IMR-90 (cell line): ENCODE measurements around the gene LPAR5. TPM values are rescaled to one million over a fixed set of nuclear protein-coding genes. Genes with fewer than 3 reads are reported as not detected.
A peak's percentile ranks its signal among the peaks of the same experiment; 100 is the strongest.

ENCODE experiments used
- ATAC-seq: fragments of 200-7000 bp; cut with Tn5 transposase; 2 replicates; pipeline ENCODE4 v1.9.1; 2020; ENCODE audit warnings: low read depth, mild to moderate bottlenecking, moderate library complexity
- BruUV-seq: library from RNA; stranded (reverse); fragments of 400-500 nt; replicated peaks from 2 replicates; lab custom pipeline; 2021; lab: Mats Ljungman, UMichigan
- CTCF ChIA-PET: fragments of 300-600 bp; formaldehyde crosslinking; extraction: SDS; loops from one replicate; lab custom pipeline; 2021; ENCODE audit warnings: antibody characterized with exemption; lab: Yijun Ruan, JAX
- POLR2A ChIA-PET: fragments of 300-600 bp; sonication (Branson Sonifier 250); formaldehyde crosslinking; loops from one replicate; lab custom pipeline; 2022; ENCODE audit warnings: antibody characterized with exemption; ENCODE audit not compliant: unreplicated experiment; lab: Charles Lee
- DNase-seq: peaks from one replicate; pipeline ENCODE4 v3.0.0; 2013
- H2AFZ ChIP-seq: replicated peaks from 2 replicates; pipeline ENCODE3; 2013; ENCODE audit warnings: low read length, mild to moderate bottlenecking; ENCODE audit not compliant: poor library complexity
- H2AK5ac ChIP-seq: 2 replicates; pipeline ENCODE4 v1.6.1; 2013; ENCODE audit warnings: low read depth, low read length, inconsistent platforms
- H2AK9ac ChIP-seq: replicated peaks from 2 replicates; pipeline ENCODE3; 2013; ENCODE audit warnings: mild to moderate bottlenecking, low read depth, low read length, moderate library complexity; ENCODE audit not compliant: poor library complexity
- H2BK120ac ChIP-seq: 2 replicates; pipeline ENCODE4 v1.6.1; 2013; ENCODE audit warnings: low read depth, low read length, inconsistent platforms
- H2BK15ac ChIP-seq: 3 replicates; pipeline ENCODE4 v1.6.1; 2013; ENCODE audit warnings: low read depth, low read length, inconsistent platforms
- H2BK20ac ChIP-seq: 2 replicates; pipeline ENCODE4 v1.6.1; 2013; ENCODE audit warnings: low read depth, mild to moderate bottlenecking, inconsistent platforms, low read length, moderate library complexity
- H2BK5ac ChIP-seq: 2 replicates; pipeline ENCODE4 v1.6.1; 2013; ENCODE audit warnings: mild to moderate bottlenecking, low read depth, low read length, inconsistent platforms; ENCODE audit not compliant: poor library complexity, severe bottlenecking
- H3K14ac ChIP-seq: replicated peaks from 2 replicates; pipeline ENCODE4 v1.6.1; 2013; ENCODE audit warnings: low read depth, low read length, inconsistent platforms
- H3K18ac ChIP-seq: 2 replicates; pipeline ENCODE4 v1.6.1; 2013; ENCODE audit warnings: low read depth, low read length, control low read depth
- H3K23ac ChIP-seq: 2 replicates; pipeline ENCODE4 v1.6.1; 2013; ENCODE audit warnings: low read depth, low read length, inconsistent platforms
- H3K27ac ChIP-seq: 2 replicates; pipeline ENCODE4 v1.5.1; 2013; ENCODE audit warnings: mild to moderate bottlenecking, control low read depth, low read length; ENCODE audit not compliant: insufficient read depth
- H3K27me3 ChIP-seq: 2 replicates; pipeline ENCODE4 v1.6.1; 2013; ENCODE audit warnings: low read length; ENCODE audit not compliant: control insufficient read depth, insufficient read depth
- H3K36me3 ChIP-seq: 2 replicates; pipeline ENCODE4 v1.6.1; 2013; ENCODE audit warnings: low read length, mixed read lengths; ENCODE audit not compliant: control insufficient read depth, insufficient read depth
- H3K4ac ChIP-seq: 2 replicates; pipeline ENCODE4 v1.6.1; 2013; ENCODE audit warnings: low read depth, low read length, inconsistent platforms
- H3K4me1 ChIP-seq: 2 replicates; pipeline ENCODE4 v1.6.1; 2013; ENCODE audit warnings: low read length, mixed read lengths; ENCODE audit not compliant: control insufficient read depth, insufficient read depth
- H3K4me2 ChIP-seq: 2 replicates; pipeline ENCODE4 v1.6.1; 2013; ENCODE audit warnings: low read depth, mild to moderate bottlenecking, control low read depth, low read length, moderate library complexity
- H3K4me3 ChIP-seq: 2 replicates; pipeline ENCODE4 v1.5.1; 2013; ENCODE audit warnings: low read depth, mild to moderate bottlenecking, control low read depth, low read length, moderate library complexity; ENCODE audit not compliant: insufficient read depth
- H3K56ac ChIP-seq: 2 replicates; pipeline ENCODE4 v1.6.1; 2013; ENCODE audit warnings: low read length, inconsistent platforms; ENCODE audit not compliant: insufficient read depth; ENCODE audit errors: extremely low read depth
- H3K79me1 ChIP-seq, 2 experiments: 2 replicates each; pipeline ENCODE4 v1.6.1; 2013; ENCODE audit warnings: low read length in 2 of 2, inconsistent platforms in 1 of 2, low read depth in 1 of 2
- H3K9ac ChIP-seq: 2 replicates; pipeline ENCODE4 v1.6.1; 2013; ENCODE audit warnings: low read depth, low read length, control low read depth
- H3K9me1 ChIP-seq: 2 replicates; pipeline ENCODE4 v1.6.1; 2013; ENCODE audit warnings: low read length, inconsistent platforms; ENCODE audit not compliant: insufficient read depth
- H3K9me3 ChIP-seq: 2 replicates; pipeline ENCODE4 v1.6.1; 2013; ENCODE audit warnings: low read length; ENCODE audit not compliant: control insufficient read depth, insufficient read depth
- H4K20me1 ChIP-seq: 2 replicates; pipeline ENCODE4 v1.6.1; 2013; ENCODE audit warnings: low read length, inconsistent platforms; ENCODE audit not compliant: insufficient read depth
- H4K5ac ChIP-seq: 2 replicates; pipeline ENCODE4 v1.6.1; 2013; ENCODE audit warnings: mild to moderate bottlenecking, low read depth, low read length, control low read depth
- H4K8ac ChIP-seq, 2 experiments: 2 replicates each; pipeline ENCODE4 v1.6.1; 2013; ENCODE audit warnings: low read depth in 2 of 2, low read length in 2 of 2, control low read depth in 1 of 2, inconsistent platforms in 1 of 2
- H4K91ac ChIP-seq: 2 replicates; pipeline ENCODE4 v1.6.1; 2013; ENCODE audit warnings: low read depth, low read length, inconsistent platforms; ENCODE audit not compliant: insufficient read depth
- BHLHE40 ChIP-seq: fragments of 150-350 bp; IDR thresholded peaks from 2 replicates; pipeline ENCODE4 v1.6.1; 2016; ENCODE audit warnings: mild to moderate bottlenecking, low read depth, low read length
- WGBS, 2 experiments: methylation state at CpG; one replicate each; pipeline versions ENCODE4 v1.1.5 to v1.1.7; 2013; ENCODE audit warnings: missing lambda C conversion rate in 2 of 2; ENCODE audit not compliant: insufficient read length in 1 of 2; ENCODE audit errors: extremely low coverage in 2 of 2; 5-methylcytosine and 5-hydroxymethylcytosine counted together
- dilution Hi-C: fragments of 300-500 bp; cut with HindIII; formaldehyde crosslinking; loops from one replicate; pipeline ENCODE4 v1.14.3; 2018; ENCODE audit warnings: low sequenced_read_pairs; ENCODE audit not compliant: unreplicated experiment
- in situ Hi-C: fragments of 300-500 bp; cut with MboI; formaldehyde crosslinking; loops from 3 replicates; pipeline ENCODE4 v1.14.3; 2019; ENCODE audit warnings: low sequenced_read_pairs, inconsistent platforms, mixed read lengths
- intact Hi-C: fragments of 100-400 bp; cut with micrococcal nuclease; formaldehyde crosslinking; loops from 2 replicates; pipeline ENCODE4 v1.10.0; 2022
- polyA plus RNA-seq, 3 experiments: library from polyadenylated mRNA; depleted of rRNA; stranded (reverse); fragments of >200 nt; gene quantifications; 2 replicates each; pipeline ENCODE4 v1.2.3, GENCODE V29; 2012; ENCODE audit warnings: low replicate concordance in 1 of 3
- total RNA-seq: library from RNA; depleted of rRNA; stranded (reverse); fragments of >200 nt; gene quantifications from 2 replicates; pipeline ENCODE4 v1.2.3, GENCODE V29; 2012
- TF ChIP-seq, protein P1 (sequence below): conservative IDR thresholded peaks from 2 replicates; pipeline ENCODE4 v1.5.1; 2012; ENCODE audit warnings: mild to moderate bottlenecking, low read depth, low read length, improper control_type of control experiment

LPAR5 gene
- total and polyA plus RNA-seq, 2 of the 4 experiments (the other 2 are of a cell fraction), result not detected

DNA sequence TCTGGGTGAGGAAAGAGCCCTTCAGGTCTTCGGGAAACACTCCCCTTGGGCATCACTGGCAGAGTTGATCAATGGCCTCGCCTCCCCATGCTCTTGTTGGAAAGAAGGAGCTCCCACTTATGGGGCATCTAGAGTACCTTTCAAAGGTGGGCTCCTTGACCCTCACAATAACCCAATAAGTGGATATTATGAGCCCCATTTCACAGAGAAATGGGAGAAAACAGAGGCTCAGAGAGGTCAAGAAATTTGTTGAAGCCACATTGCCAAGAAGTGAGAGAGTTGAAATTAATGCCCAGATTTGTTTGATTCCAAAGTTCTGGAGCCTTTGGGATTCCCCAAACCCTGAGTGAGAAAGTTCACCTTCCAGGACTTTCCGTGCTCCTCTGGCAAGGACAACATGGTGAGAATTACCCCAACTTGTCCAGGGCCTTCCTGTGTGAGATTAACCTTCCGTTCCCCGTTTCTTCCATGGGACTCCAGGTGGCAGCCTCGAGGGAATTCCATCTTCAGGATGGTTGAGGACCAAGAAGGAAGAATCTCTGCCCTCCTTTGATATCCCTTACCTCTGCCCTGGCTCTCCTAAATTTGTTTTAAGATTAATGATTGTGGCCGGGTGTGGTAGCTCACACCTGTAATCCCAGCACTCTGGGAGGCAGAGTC, 21.1 kb downstream of the LPAR5 start:
- ChIA-PET POLR2A (interaction anchor here (1.1 kb wide), 1 partner anchor 75 kb away, joined by 8 read pairs; no protein-coding TSS in a partner anchor), CTCF (interaction anchor here (1.0 kb wide), 1 partner anchor 16 kb away, joined by 4 read pairs; no protein-coding TSS in a partner anchor)
- Histone ChIP-seq H3K18ac (peak overlapping the region; percentile 65), H3K9ac (peak overlapping the region; percentile 37), H3K36me3 (no peaks in the 10 kb centered on the region), H3K9me1 (peaks cover 24% of the 10 kb centered on the region), H2AFZ (peak overlapping the region; percentile 94), H3K4ac (peak overlapping the region; percentile 95), H2AK9ac (peak overlapping the region; percentile 75), H2BK120ac (peak overlapping the region; percentile 91), H3K4me3 (no peak overlapping the region), H3K23ac (peak overlapping the region; percentile 61; the same call in 1 of the 2 replicates), H3K9me3 (no peaks in the 10 kb centered on the region), H4K8ac (peak overlapping the region; percentile 90 to 96), H3K14ac (peak overlapping the region; percentile 92), H2BK15ac (peak overlapping the region; percentile 48; the same call in 2 of the 3 replicates), H2AK5ac (peak overlapping the region; percentile 72; the same call in 1 of the 2 replicates), H2BK5ac (peak overlapping the region; percentile 91), H3K27ac (peak overlapping the region; percentile 88), H3K56ac (peak overlapping the region; percentile 33; the same call in 1 of the 2 replicates), H3K4me1 (peaks cover 23% of the 10 kb centered on the region), H4K91ac (peak overlapping the region; percentile 93), H3K4me2 (peak overlapping the region; percentile 44), H4K5ac (peak overlapping the region; percentile 96), H2BK20ac (peak overlapping the region; percentile 54), H3K79me1 (peaks cover 0 to 7% of the 10 kb centered on the region in 2 experiments; a peak in 1 of 4 replicates), H3K27me3 (no peaks in the 10 kb centered on the region), H4K20me1 (no peaks in the 10 kb centered on the region)
- no peak for ATAC-seq
- in situ Hi-C loops (loop anchor here (10.0 kb wide), 1 partner anchor 210 kb away; the partner anchor contains the start of genes GPR162 and P3H3), dilution Hi-C loops (no loop called here), intact Hi-C loops (loop anchor here (5.0 to 10.0 kb wide), 2 partner anchors 48 to 150 kb away; partner anchors contain the start of genes ING4 and PTMS)
- no CpG with 5 or more reads among the region's 7 CpGs for WGBS, 2 experiments
- no peak for TF ChIP-seq BHLHE40
- TF ChIP-seq, protein P1, sequence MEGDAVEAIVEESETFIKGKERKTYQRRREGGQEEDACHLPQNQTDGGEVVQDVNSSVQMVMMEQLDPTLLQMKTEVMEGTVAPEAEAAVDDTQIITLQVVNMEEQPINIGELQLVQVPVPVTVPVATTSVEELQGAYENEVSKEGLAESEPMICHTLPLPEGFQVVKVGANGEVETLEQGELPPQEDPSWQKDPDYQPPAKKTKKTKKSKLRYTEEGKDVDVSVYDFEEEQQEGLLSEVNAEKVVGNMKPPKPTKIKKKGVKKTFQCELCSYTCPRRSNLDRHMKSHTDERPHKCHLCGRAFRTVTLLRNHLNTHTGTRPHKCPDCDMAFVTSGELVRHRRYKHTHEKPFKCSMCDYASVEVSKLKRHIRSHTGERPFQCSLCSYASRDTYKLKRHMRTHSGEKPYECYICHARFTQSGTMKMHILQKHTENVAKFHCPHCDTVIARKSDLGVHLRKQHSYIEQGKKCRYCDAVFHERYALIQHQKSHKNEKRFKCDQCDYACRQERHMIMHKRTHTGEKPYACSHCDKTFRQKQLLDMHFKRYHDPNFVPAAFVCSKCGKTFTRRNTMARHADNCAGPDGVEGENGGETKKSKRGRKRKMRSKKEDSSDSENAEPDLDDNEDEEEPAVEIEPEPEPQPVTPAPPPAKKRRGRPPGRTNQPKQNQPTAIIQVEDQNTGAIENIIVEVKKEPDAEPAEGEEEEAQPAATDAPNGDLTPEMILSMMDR, result peak; percentile 10; the same call in 1 of the 2 replicates
- BruUV-seq, result no TSS peak
- DNase-seq, result no peak
